ENCODE measurements around the gene PMVK. TPM values are rescaled to one million over a fixed set of nuclear protein-coding genes. Genes with fewer than 3 reads are reported as not detected.

Gene PMVK
- total RNA-seq, 1 experiment from 2014 or later, result 32.3 TPM

DNA sequence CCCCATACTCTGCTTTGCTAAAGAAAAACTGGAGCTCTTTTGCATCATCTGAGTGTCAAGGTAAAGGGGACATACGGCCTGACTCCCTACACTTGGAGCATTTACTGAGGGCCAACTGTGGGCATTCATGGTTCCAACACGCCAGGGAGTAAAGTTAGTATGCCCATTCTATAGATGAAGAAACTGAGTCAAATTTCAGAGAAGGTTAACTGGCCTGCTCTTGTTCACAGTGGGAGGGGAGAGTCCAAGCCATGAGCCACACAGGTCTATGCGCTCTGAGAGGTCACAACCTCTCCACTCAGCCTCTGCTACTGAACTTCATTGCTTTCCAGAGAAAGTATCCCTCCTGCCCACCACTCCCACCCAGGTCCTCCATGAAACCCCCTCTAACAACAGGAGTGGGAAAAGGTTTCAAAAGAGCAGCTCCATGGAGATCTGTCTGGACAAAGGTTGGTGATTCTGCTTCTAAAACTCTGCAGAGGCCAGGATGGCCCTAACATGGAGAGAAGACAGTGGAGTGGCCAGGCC, 59.6 kb downstream of the PMVK start:
- intact Hi-C loops (cut with micrococcal nuclease), result loop anchor here (2.0 to 5.0 kb wide), 2 partner anchors 60 to 318 kb away; partner anchors contain the start of genes PMVK and UBE2Q1
- H2AFZ ChIP-seq (ENCODE audit: low read length), result no peak overlapping the region

More for the DNA sequence above, 59.6 kb downstream of the PMVK start:
- Histone ChIP-seq H3K79me2 (ENCODE audit: low read length) (no peaks in the 10 kb centered on the region), H3F3A (ENCODE audit: low read length, unreplicated experiment) (no peaks in the 10 kb centered on the region), H3K9ac (ENCODE audit: low read length) (no peak overlapping the region), H3K27ac (ENCODE audit: low read length) (no peak overlapping the region), H3K36me3 (ENCODE audit: low read depth, low read length) (no peaks in the 10 kb centered on the region), H3K9me3 (ENCODE audit: low read length) (no peaks in the 10 kb centered on the region), H3K4me2 (ENCODE audit: low read length) (peak overlapping the region; percentile 32; the same call in 1 of the 2 replicates), H3K27me3 (ENCODE audit: low read length) (no peaks in the 10 kb centered on the region), H3K4me1 (ENCODE audit: insufficient read depth, low read length) (peaks cover 9% of the 10 kb centered on the region), H4K20me1 (ENCODE audit: low read length) (no peaks in the 10 kb centered on the region), H3K4me3 (ENCODE audit: low read length) (no peak overlapping the region), H3K9me2 (replicated peaks; ENCODE audit: low read length) (no peaks in the 10 kb centered on the region)
- ChIA-PET CTCF (no interaction called here), POLR2A (ENCODE audit: unreplicated experiment) (interaction anchor here (0.6 kb wide), 1 partner anchor 24 kb away, joined by 5 read pairs; no protein-coding TSS in a partner anchor)
- no TSS peak for BruUV-seq (replicated peaks)
- TF ChIP-seq EZH2phosphoT487 (IDR thresholded peaks at IDR 0.05; ENCODE audit: borderline replicate concordance, low read length) (no peak), CTCF (conservative IDR thresholded peaks at IDR 0.05; ENCODE audit: low read depth, low read length) (no peak), EZH2 (IDR thresholded peaks at IDR 0.05; ENCODE audit: low read length, unreplicated experiment) (no peak)
- ATAC-seq (no peak; the same call in 1 of the 2 replicates), DNase-seq (no peak)

Small RNA genes within 50 kb of the gene (microRNA-seq; reads per million reads assigned to microRNA genes)
- not detected for gene MIR4258 (ENCODE audit: unreplicated experiment)

Other genes starting within 250 kb of the PMVK start
- gene KCNN3, start 66.4 kb downstream of the PMVK start, total RNA-seq (2014; rRNA removed), result 0.12 and 0.26 TPM in 2 replicates
- 35.4 and 43.1 TPM in 2 replicates for gene PBXIP1, start 19.4 kb upstream of the PMVK start, total RNA-seq (2014; rRNA removed)
- gene PYGO2, start 25.1 kb upstream of the PMVK start, total RNA-seq (2014; rRNA removed), result 41.7 and 43.3 TPM in 2 replicates
- 106 and 107 TPM in 2 replicates for gene SHC1, start 34.0 kb upstream of the PMVK start, total RNA-seq (2014; rRNA removed)
- gene CKS1B, start 38.0 kb upstream of the PMVK start, total RNA-seq (2014; rRNA removed), result 330 and 390 TPM in 2 replicates
- gene FLAD1, start 46.6 kb upstream of the PMVK start, total RNA-seq (2014; rRNA removed), result 58.5 and 84.0 TPM in 2 replicates
- gene LENEP, start 56.9 kb upstream of the PMVK start, total RNA-seq (2014; rRNA removed), result not detected in 2 replicates
- gene ZBTB7B, start 66.1 kb upstream of the PMVK start, total RNA-seq (2014; rRNA removed), result 39.7 and 59.1 TPM in 2 replicates
- gene DCST2, start 97.1 kb upstream of the PMVK start, total RNA-seq (2014; rRNA removed), result 0.18 and 3.0 TPM in 2 replicates
- not detected in 2 replicates for gene DCST1, start 97.1 kb upstream of the PMVK start, total RNA-seq (2014; rRNA removed)
- 334 and 384 TPM in 2 replicates for gene ADAM15, start 114.6 kb upstream of the PMVK start, total RNA-seq (2014; rRNA removed)
- gene EFNA4, start 127.0 kb upstream of the PMVK start, total RNA-seq (2014; rRNA removed), result 36.7 and 37.4 TPM in 2 replicates
- gene EFNA3, start 142.1 kb upstream of the PMVK start, total RNA-seq (2014; rRNA removed), result 16.2 and 23.5 TPM in 2 replicates
- gene EFNA1, start 191.2 kb upstream of the PMVK start, total RNA-seq (2014; rRNA removed), result 29.4 and 49.9 TPM in 2 replicates
- 59.2 and 75.2 TPM in 2 replicates for gene SLC50A1, start 199.1 kb upstream of the PMVK start, total RNA-seq (2014; rRNA removed)
- 53.6 and 74.3 TPM in 2 replicates for gene DPM3, start 203.8 kb upstream of the PMVK start, total RNA-seq (2014; rRNA removed)
- gene KRTCAP2, start 236.6 kb upstream of the PMVK start, total RNA-seq (2014; rRNA removed), result 241 and 257 TPM in 2 replicates
- gene TRIM46, start 237.1 kb upstream of the PMVK start, total RNA-seq (2014; rRNA removed), result 4.1 and 5.4 TPM in 2 replicates